HG03565 (cell line): ENCODE results near the gene RPL27.

Source experiments
- ATAC-seq: cut with Tn5 transposase; IDR thresholded peaks from one replicate; pipeline ENCODE4 v1.9.1; 2021; ENCODE audit warnings: mild to moderate bottlenecking, moderate library complexity; ENCODE audit not compliant: unreplicated experiment

Gene RPL27

DNA sequence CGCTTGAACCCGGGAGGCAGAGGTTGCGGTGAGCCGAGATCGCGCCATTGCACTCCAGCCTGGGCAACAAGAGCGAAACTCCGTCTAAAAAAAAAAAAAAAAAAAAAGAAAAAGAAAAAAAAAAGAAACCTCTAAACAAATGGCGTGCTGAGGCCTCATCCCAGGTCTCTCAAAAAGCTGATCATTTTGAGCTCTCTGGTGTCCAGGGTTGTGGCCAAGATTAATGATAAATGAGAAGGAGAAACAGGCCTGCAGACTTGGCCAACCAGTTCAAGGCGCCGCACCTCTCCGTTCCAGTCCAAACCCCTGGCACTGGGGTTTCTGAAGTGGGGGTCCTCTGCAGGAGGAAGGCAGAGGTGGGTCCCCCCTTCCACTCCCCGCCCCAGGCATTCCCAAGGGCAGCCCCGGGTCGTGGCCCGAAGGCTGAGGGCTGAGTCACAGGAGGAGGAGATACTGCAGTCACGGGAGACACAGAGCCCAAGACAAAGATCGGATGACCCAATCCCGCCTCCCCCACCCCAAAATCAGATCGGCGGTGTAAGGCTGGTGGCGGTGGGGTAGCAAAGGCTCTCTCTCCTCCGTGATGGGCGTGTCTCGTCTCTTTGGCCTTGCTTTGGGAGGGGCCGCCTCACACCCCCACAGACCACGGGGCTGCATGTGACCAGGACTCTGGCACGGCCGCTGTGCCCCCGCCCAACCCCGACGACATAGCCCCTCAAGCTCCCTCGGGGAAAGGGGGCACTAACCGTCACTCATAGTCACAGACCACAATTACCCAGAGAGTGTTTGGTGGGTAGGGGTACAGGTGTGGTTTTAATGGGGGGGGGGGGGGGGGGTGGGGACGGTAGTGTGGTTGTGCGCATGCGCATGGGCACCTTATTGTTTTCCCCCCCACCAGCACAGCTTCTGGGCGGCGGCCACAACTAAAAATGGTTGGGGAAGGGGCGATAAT lies 22.8 kb downstream of the RPL27 start:
- ATAC-seq, result no peak

DNA sequence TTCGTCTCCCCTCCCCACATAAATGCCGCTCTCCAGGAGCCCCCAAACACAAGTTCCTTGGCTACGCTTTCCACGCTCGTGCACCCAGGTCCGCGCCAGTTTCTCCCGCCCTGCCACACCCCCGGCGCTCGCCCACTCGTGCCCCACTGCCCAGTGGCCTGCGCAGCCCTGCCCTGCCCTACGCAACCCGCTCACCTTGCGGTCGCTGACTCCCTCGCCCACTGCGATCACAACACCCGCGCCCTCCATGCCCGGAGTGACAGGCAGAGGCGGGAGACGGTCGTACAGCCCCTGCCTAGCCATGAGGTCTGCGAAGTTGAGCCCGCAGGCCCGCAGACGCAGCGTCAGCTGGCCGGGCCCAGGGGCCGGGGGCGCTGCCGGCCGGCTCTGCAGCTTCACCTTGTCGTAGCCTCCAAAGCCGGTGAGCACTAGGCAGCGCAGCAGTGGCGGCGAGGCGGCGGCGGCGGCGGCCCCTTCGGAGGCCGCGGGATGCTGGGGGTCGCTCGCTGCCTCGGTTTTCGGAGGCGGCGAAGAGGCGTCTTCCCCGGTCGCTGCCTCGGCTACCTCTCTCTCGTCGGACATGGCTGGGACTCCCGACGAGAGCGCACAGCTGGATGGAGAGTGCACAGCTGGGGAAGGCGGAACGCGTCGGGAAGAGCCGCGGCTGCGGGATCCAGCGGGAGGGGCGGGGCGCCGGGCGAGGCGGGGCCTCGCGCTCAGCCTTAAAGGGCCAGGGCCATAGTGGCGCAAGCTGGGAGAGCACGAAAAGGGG lies 23.7 kb downstream of the RPL27 start, which contains the start of gene VAT1:
VAT1 (minus strand) TSS at position 645 of the 772 bp plus-strand sequence; CDS start at position 582, 63 bp downstream.
- no peak for ATAC-seq

DNA sequence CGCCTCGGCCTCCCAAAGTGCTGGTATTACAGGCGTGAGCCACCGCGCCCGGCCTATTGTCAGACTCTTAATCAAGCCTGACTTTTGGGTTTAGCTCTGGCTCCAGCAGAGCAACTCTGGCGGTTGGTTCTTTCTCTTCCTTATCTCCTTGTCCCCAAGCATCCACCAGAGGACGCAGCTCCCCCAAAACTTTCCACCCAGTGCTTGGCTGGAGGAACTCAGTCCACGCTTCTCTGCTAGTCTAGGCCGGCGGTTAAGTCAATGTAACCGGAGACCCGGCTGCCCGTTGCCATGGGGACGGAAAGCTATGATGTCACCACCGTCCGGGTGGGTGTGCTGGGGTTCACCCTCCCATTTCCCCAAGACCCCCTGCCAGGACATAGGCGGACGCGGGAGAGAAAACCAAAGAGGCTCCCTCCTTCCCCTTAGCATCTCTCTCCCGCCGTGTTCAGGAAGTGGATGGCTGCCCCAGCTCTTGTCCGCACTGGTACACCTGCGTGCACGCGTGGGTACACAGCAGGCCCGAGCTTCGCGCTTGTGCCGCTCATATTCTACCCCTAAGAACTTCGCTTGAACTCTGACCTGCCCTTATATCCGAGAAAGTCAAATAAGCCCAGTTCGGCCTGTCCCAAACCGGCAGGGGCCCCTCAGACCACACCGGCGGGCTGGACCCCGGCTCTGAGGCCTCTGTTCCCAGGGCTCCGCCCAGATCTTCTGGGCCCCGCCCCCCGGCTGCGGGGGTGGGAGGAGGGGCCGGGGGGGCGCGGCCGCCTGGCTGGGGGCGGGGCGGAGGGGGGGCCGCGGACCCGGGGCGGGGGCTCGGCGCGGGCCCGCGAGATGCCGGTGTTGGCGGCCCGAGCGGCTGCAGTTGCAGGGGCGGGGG lies 26.4 kb downstream of the RPL27 start, which contains the start of gene RND2:
RND2 (plus strand) TSS at position 825 of the 883 bp plus-strand sequence. CDS start 117 bp downstream, outside the sequence.
- no peak for ATAC-seq

DNA sequence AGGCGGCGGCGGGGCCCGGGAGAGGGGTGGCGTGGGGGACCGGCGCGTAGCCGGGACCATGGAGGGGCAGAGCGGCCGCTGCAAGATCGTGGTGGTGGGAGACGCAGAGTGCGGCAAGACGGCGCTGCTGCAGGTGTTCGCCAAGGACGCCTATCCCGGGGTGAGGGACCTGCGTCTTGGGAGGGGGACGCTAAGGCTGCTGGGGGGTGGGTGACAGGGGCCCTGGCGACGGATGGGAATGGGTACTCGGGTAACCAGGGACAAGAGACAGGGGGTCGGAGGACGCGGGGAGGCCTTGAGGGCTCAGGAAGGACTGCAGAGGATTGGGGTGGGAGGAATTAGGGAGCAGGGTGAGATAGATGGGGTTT lies 27.1 kb downstream of the RPL27 start:
- no peak for ATAC-seq

DNA sequence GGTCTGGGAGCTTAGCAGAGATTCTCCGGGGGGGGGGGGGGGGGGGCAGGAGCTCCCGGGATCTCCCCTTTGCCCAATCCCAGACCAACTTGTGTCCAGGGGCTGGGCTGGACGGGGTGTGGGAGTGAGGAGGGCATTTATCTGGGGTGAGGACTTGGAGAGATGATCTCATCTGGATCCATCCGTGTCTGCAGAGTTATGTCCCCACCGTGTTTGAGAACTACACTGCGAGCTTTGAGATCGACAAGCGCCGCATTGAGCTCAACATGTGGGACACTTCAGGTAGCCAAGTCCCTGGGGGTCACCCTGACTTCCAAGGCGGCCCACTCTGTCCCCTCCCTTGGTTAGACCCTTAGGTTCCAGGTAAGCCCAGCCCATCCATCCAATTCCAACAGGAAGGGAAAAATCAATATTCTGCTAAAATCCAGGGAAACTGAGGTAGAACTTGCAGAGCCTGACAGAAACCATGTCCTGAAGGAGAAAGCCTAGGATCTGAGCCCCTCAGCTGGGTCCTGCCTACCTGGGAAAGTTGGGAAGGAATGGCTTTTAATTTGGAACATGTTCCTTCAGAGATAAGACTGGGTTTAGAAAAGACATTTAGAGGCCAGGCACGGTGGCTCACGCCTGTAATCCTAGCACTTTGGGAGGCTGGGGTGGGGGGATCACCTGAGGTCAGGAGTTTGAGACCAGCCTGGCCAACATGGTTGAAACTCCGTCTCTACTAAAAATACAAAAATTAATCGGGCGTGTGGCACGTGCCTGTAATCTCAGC lies 27.7 kb downstream of the RPL27 start:
- ATAC-seq, result no peak

DNA sequence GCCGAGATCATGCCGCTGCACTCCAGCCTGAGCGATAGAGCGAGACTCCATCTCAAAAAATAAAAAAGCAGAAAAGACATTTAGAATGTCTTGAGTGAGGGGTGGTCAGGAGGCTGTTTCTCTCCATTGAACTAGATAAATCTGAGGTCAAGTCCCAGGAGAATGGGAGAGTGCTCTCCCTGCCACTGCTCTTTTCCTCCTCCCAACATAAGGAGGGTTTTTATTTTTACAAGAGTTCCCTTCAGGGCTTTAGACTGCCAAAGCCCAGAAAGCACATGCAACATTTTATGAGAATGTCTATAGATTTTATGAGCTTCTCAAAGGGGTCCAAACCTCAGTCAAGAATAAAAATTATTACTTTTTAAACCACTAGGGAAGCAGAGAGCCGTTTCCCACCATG lies 28.4 kb downstream of the RPL27 start:
- no peak for ATAC-seq

DNA sequence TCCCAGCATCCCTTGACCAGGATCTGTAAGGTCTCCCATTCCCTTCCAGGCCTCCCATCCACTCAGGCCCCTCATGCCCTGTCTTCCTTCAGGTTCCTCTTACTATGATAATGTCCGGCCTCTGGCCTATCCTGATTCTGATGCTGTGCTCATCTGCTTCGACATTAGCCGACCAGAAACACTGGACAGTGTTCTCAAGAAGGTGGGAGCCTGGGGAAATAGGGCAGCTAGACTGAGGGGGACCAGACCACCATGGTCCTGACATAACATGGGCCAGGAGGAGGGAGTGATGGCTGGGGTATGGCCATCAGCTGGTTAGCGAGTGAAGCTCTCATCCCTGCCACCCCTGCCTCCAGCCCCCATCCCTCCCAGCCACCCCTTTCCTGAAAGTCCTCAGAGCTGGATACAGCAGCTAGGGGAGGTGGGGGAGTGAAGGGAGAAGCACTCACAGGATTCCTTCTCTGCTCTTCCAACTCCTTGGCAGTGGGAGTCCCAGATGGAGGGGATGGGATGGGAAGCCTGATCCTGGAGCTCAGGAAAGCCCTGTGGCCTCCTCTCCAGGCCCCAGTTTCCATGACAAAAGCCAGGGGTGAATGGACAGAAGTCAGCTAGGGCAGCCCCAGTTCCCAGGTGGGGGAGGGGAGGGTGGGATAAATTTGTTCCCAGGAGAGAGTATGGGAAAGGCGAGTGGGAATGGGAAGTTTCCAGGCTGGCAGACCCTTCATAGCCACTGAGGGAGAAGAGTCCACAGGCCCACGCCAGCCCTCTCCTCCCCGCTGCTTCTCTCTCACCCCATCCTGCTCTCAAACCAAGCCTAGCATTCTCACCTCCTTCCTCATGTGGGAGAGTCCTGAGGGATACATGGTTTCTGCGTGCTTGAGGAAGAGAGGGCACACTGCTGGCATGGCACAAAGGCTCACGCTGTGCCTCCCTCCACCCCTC lies 29.1 kb downstream of the RPL27 start:
- no peak for ATAC-seq

DNA sequence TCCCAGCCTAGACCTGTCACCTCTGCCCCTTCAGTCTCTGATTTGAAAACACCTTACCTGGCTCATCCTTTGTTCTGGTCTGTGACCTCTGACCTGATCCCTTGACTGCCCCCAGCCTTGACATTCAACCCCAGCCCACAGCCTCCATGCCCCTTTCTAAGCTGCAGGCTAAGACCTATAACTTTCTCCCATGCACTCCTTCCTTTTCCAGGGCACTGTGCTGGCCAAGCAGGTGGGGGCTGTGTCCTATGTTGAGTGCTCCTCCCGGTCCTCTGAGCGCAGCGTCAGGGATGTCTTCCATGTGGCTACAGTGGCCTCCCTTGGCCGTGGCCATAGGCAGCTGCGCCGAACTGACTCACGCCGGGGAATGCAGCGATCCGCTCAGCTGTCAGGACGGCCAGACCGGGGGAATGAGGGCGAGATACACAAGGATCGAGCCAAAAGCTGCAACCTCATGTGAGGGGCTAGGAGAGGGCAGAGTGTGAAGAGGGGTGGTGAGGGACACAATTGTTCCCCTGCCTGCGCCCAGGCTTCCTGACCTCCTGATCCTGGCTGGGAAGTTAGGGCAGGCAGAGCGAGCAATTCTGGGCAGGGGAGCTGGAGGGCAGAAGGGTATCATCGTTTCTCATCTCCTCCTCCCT lies 30.1 kb downstream of the RPL27 start:
- no peak for ATAC-seq

DNA sequence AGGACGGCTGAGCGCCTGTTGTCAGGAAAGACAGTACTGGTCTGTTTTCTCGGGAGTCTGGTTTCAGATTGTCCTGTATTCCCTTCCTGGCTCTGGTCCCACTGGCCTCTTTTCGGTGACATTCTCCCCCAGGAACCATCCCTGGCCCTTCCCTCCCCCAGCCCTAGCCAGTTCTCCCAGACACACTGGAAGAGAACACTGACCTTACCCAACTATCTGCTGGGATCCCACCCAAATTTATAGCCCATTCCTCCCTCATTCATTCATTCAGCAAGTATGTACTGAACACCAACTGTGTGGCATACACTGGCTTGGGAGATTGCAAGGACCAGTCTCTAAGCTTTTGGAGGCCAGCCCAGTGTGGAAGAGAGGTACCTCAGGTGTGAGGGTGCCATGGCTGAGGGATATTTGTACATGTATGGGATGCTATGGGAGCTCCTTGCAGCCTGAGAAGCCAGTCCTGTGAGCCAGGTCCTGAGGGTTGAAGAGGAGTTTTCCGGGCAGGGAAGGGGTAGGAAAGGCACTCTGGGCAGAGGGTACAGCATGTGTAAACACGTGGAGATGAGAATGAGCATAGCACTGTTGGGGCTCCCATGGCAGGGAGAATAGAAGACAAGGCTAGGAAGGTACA lies 32.0 kb downstream of the RPL27 start:
- ATAC-seq, result no peak

DNA sequence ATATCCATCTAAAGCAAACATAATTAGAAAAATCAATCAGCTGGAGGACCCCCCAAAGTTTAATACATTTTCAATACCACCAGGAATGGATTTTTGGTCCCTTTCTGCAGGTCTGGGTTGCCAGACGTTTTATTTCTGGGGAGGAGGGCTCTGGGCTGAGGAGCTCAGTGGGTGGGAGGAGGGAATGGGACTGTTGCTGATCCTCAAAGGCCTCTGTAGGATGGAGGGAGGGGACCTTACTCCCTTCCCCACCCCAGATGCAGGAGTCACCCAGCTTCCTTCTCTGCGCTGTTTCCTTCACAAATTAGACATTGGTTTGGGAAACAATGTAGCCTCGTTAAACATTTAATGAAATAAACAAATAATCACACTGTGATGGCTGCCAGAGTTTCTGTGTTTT lies 33.4 kb downstream of the RPL27 start:
- ATAC-seq, result no peak

DNA sequence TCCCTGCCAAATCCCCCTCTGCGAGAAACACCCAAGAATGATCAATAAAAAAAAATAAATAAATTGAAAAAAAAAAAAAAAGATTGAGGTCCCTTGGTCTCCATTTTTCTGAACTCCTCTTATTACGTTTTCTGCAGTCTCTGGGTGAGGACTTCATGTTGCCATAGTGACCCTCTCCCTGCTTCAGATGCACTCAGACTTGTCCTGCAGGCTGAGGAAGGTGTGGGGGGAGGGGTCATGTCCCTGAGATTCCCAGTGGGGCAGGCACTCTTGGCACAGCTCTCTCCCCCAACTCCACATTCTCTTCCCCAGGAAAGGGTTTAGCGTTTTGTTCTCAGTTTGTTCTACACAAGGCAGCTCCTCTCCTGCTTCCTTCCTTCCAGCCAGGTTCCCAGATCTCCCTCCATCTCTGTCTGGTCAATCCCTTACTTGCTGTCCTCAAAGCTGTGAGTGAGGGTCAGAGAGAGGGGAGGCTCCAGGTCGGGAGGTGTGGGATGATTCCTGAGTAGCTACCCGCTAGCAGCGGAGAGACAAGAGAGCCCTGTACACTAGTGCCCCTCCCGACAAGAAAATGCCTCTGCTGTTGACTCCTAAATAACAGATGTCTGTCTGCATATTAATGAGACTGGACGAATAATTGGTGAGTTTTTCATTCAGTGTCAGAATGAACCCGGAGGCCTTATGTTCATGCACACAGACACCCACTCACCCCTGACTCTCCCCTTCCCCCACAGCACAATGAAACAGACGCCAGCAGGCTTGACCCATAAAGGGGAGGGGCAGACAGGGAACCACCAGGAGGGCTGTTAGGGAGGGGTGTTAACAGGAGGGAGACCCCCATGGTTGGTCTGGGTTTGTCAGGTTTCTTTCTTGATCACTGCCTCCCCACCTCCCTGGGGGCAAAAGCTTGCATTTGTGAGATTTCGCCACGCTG lies 36.0 kb downstream of the RPL27 start:
- no peak for ATAC-seq

DNA sequence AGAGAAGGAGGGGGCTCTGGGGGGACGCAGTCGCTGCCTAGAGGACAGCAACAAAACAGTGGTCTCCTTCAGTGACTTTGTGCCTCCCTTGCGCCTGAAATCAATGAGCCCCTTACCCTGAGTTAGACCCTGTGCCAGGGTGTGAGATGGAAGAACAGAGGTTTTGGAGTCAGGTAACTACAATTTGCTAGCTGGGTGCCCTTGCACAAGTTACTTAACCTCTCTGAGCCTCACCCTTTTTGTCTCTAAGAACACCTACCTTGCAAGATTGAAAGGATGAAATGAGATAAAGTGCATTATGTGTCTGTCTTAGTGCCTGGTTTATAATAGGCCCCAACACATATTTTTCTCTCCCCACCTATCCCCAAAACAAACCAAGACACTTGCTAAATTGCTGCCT lies 36.7 kb downstream of the RPL27 start:
- no peak for ATAC-seq

DNA sequence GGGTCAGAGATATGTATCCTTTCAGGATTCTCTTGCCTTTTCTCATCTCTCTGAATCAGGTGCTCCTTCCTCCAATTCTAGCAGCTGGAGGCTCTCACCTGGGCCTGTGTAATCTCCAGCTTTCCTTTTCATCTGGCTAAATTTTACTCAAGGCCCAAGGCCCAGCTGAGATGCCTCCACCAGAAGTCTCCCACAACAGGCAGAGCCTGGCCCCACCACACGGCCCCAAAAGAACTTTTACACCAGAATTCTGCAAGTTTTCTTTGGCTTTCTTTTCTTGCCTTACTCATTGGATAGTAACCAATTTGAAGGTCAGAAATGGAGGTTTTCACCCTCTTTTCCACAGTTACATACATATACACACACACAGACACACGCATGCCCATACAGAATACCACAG lies 41.4 kb downstream of the RPL27 start:
- ATAC-seq, result no peak

DNA sequence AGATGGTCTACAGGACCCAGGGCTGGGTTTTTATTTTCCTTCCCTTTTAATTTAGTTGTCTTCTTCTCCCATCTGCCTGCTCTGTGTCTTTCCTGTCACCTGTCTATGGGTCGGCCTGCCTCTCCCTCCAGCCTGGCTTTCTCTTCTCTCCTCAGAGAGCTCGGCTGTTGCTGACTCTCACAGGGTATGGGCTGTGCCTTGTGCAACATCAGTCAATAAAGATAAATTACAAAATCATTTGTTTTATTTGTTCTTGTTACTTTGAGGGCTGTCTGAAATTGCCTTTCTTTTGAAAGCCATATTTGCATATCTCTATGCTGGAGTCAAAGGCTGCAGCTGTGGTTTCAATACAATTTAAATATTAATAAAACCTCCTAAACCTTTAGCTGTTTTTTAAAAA lies 42.4 kb downstream of the RPL27 start:
- ATAC-seq, result no peak

DNA sequence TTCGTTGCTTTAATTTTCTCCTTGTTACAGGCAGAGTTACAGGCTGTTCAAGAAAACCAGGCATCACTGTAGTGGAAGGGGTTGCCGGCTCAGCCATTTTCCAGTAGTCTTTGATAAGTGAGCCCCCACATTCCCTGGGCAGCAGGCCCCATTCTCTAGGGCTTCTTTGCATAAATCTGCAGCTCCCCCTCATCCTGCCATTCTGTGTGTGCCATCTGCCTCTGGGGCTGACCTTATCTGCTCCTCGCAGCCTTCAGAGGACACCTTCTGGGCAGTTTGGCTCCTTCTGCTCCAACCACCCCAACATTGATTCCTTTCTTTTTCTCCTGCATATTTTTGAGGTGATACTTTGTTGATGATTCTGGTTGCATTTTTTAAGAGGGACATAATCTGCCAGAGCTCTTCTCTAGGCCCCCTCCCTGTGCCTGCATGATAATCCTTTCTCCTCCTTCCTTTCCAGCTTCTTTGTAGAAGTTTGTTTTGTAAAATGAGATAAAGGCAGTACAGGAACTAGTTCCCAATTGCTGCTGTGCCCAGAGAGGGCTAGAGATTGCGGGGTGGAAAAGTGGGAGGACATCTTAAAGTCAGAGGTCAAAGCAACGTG lies 43.9 kb downstream of the RPL27 start:
- ATAC-seq, result no peak

DNA sequence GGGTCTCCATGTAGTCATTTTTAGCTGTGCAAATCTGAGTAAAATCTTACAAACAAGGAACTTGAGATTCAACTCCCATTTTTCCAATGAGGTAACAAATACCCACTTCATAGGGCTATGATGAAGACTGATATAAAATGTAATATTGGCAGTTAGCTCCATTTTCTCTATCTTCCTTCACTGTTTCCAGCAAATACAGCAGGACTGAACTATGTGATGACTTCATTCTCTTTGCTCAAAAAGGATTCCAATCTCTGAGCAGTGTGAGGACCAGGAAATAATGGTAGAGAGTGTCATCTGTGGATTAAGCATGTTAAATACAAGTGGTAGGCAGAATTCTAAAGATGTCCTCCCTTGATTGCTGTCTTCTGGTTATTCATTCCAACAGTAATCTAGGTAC lies 45.1 kb downstream of the RPL27 start:
- ATAC-seq, result no peak

DNA sequence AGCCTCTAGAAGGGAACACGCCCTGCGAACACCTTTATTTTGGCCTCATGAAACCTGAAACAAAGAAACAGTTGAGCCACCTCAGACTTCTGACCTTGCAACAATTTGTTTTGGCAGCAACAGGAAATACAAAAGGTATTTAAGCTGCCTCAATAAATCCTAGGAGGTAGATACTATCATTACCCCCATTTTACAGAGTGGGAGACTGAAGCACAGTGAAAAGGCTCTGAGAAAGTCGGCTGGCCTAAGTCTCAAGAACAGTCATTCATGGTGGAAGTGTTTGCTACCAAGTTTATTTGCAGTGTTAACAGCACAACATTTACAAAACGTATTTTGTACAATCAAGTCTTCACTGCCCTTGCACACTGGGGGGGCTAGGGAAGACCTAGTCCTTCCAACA lies 45.8 kb downstream of the RPL27 start:
- no peak for ATAC-seq
